SKM-1 treated with dmso at 0.1 percent for 144 hours (cell line): Measurements from ENCODE around the gene FABP1.

Source experiments
- DNase-seq: peaks from one replicate; lab custom pipeline; 2025; ENCODE audit not compliant: unreplicated experiment; lab: John Stamatoyannopoulos, UW

The FABP1 gene

DNA sequence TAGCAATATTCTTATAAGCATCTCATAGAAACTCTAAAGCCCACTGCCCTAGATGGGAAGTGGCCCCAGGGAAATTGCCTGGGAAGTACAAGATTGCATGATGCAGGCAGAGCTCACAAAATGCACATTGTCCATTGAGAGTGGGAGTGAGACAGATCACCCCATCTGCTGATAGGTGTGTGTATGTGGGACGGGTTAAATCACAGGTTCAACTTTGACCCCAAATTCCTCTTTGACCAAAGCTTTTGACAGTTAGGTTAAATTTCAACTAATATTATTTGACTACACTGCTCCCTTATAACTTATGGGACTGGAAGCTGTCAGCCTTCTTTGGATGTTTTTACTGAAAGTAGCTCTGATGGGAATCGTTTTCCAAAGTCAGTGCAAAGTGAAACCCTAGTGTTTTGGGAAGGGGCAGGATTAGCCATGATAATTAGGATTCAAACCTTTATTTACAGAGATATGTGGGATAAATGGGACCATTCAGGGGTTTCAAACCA, 11.4 kb upstream of the FABP1 start:
- DNase-seq, result no peak

DNA sequence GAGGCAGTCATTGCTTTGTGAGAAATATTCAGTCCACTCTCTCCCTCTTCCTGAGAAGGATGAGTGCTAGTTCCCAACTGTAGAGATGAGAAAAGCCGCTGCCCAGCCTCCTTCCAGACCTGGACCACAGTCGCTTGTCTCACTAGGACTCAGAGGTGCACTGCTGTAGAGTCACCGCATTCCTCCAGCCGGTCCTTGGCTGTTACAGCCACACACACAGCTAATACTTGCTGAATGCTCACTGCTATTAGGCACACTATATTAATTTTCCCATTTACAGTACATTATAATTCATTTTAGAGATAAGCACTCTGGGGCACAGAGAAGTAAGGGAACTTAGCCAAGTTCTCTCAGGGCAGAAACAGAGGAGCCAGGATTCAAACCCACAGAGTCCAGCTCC, 10.0 kb upstream of the FABP1 start:
- DNase-seq, result no peak

DNA sequence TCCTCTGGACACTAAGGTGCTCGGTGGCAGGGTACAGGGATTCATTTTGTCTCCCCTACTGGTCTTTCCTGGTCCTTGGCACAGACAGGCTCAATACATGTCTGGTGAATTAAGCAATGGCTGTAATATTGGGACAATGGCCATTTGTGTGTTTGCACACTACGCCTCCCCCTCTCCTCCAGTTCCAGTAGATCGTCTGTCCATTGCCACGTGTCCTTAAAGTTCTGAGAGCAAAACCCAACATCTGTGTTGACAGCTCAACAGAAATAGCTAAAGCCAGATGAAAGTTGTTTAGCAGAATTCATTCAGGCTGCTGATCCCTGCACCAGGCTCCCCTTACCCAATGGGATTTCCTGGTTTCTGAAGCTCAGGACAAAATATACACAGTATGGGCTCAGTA, 9.0 kb upstream of the FABP1 start:
- no peak for DNase-seq

DNA sequence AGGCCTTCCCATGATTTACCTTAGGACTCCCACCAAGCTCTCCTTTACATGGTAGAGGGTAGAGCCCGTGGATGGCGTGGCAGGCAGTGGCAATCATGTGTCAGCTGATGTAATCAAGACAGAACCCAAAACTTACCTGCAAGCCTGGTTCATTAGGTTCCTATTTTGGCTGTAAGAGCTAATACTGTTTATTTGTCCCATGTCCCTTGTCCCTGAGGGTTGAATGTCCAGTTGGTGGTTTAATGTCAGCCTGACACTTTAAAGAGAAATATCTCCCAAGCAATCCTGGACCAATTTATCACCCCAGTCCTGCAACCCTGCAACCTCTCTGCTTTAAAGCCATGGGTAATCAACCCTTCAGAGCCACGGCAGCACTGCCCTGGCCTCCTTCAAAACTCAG, 6.0 kb upstream of the FABP1 start:
- no peak for DNase-seq

DNA sequence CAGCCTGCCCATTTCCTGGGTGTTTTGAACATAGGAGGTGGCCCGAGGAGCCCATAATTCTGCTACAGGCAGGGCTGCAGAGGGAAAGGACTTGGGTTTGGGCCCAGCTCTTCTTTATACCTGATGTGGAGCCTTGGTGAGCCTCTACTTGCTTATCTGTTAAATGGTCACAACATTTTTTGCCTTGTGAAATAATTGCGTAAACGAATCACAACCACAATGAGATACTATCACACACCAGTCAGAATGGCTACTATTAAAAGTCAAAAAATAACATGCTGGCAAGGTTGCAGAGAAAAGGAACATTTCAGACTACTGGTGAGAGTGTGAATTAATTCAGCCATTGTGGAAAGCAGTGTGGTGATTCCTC, 4.1 kb upstream of the FABP1 start:
- no peak for DNase-seq

DNA sequence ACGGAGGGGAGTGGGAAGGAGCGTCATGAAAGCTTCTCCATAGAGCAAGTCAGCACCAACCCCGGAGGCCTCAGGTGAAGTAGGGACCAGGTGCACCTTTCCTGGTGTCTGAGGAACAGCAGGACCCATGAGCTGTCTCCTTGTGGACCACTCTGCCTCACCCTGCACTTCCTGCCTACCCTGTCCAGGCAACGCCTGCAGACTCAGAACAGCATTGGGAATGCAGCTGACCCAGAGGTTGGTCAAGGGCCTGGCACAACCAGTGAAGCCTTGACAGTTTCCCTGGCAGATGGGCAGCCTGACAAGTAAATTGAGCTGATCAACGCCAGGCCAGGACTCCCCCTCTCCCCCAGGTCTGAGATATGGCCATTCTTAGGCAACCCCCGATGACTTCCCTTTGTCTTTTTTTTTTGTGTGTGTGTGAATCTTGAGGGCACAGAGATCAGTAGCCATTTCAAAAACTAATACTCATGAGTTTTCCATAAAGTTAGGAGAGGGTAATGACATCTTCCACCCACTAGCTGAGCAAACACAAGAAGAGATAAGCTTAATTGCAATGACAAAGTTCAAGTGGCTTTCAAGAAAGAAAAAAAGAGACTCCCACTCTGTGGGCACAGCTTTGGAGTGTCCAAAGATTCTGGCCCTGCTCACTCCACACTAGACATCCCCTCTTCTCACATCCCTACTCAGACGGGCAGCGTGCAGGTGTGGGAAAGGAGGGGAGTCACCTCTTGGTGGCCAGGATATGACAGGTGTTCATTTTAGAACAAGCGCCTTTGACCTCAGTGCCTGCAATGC, 3.5 kb upstream of the FABP1 start:
- DNase-seq, result no peak

DNA sequence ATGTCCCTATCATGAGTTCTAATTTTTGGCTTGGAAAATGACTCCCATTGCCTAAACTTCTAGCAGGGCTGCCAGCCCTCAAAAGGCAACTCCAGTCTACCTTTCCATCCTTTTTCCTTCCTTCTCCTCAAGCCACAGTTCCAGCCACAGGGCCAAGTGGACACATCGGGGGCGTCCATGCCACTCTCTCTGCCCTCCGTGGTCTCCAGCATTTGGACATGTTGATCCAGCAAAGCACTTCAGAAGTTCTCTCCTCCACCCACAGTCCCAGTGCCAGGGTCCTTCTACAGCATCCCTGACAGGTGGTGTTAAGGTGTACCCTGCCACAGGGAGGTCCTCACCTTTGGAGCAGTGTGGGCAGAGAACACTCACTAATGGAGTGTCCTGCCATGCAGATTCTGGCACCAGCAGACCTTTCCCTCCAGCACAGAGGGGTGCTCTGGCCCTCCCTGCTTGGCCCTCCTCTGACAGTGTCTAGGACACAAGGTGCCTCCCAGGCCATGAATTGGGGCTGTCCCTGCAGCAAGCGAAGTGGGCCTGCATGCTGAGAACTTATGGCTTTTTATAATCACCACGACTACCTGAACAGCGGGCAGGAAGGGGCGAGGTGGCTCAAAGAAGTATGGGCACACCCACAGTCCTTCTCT, 1.6 kb upstream of the FABP1 start:
- no peak for DNase-seq

DNA sequence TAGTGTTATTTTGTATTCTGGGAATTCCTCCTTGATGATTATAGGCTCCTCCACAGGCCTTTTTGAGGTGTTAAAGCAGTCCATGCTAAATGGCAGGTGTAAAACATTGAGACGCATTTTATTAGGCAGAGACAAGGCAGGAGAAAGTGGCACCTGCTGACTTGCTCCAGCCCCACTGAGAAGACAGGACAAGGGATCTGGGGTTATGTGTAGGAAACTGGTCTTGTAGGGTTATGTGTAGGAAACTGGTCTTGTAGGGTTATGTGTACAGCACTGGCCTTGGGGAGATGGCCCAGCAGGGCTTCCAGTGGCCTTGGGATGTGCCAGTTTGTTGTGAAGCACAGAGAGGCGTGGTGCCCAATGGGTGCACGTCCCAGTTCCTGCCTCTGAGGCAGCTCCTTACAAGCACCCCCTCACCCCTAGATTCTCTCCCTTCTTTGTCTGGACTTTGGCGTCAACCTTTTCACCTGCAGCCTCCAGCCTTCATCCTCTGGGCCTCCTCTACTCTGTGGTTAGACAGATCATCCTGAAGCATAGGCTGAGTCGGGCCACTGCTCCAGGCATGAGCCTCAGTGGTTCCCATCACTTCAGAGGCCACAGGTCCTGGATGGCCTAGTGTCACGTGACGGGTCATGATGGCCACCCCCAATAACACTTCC, 921 bp upstream of the FABP1 start:
- DNase-seq, result no peak

DNA sequence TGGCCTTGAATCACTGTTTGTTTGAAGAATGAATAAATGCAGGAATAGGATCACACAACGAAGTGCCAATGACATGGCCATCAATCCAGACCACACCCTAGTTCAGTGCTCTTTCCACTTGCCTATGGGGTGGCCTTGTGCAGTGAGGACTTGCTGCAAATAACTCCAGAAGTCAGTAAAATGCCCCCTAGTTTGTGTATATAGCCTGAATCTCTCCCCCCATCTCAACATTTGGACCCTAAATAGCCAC, 299 bp downstream of the FABP1 start:
- no peak for DNase-seq

DNA sequence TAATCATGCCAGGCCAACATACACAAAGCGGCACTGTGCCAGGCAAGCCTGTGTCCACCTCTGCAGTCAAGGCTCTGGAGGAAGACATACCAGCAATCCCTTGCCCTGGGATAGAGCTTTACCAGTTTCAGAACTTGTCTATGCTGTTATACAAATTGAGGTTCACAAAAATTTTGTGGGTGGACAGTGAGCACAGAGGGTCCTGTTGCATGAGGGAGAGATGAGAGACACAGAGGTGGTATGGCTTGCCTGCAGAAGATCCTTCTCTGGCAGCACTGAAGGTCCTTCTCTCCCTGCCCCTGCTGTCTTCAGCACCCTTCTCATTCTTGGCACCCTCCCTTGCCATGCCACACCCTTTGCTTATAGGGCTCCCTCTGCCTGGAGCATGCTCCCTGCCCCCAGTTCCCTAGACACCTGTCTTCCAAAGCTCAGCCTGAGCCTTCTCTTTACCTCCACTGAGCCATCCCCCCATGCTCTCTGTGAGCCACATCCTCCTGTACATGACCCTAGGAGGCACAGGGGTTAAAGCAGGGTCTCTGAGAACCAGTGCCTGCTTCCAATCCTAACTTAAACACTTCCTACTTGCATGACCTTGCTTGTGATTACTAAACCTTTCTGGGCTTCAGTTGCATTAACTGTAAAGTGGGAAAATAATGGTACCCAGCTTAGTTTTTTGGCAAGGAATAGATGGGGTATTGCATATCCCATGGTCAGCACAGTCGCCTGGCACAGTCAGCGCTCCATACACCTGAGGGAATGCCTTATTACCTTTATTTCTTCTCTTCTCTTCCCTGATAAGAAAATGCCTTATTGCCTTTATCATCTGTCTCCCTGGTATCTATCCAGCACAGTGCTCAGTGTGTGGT, 857 bp downstream of the FABP1 start:
- no peak for DNase-seq

DNA sequence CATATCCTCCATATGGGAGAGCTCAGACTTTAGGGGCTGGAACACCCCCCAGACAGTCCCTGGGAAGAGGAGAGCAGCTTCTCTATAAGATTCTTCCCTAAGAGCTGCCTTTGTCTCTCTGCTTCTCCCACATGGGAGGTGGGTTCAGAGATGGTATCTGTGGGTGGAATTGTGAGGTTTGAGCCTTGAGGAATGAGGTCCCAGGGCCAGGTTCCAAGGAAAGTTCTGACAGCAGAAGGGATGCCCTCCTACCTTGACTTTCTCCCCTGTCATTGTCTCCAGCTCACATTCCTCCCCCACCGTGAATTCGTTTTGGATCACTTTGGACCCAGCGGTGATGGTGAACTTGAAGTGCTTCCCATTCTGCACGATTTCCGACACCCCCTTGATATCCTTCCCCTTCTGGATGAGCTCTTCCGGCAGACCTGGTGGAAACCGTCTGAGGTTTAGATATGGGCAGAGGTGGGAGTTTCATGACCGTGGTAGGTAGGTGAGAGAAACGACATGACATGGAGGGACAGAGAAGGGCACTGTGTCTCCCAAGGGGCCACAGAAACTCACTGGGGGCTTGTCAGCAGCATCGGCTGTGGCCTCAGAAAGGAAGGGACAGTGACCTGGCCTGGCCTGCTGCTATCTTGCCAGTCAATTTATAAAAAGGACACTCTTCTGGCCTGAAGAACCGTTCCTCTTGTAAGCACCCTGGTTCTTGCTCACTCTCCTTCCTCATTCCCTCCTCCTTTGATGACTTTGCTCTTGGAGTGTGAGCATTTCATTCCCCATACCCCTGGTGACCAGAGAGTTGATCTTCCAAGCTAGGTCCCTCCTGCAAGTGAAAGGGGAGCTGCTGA, 1.7 kb downstream of the FABP1 start:
- DNase-seq, result no peak

DNA sequence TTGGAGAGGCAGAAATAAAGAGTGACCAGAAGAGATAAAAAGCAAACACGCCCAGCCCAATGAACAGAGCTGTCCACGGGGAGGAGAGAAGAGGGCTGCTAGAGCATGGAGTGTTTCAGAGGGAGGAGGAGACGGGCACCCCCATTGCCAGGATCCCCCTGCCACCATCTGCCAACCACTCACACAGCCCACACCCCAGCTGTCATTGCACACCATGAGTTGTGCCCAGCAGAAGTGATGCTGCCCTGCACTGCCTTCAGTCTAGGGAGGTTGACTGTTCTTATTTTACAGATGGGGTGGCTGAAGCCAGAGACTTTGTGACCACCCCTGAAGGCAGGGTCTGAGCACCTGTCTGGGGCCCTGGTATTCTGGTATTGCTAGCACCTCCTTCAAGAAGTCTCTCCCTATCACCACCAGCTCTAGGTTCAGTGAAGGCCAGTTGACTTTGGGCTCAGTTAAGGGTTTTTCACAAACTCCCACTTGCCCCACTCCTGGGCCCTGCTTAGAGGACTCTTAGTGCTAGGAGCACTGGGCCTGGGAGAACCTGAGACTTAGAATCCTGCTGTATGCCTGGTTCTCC, 2.4 kb downstream of the FABP1 start:
- DNase-seq, result no peak

DNA sequence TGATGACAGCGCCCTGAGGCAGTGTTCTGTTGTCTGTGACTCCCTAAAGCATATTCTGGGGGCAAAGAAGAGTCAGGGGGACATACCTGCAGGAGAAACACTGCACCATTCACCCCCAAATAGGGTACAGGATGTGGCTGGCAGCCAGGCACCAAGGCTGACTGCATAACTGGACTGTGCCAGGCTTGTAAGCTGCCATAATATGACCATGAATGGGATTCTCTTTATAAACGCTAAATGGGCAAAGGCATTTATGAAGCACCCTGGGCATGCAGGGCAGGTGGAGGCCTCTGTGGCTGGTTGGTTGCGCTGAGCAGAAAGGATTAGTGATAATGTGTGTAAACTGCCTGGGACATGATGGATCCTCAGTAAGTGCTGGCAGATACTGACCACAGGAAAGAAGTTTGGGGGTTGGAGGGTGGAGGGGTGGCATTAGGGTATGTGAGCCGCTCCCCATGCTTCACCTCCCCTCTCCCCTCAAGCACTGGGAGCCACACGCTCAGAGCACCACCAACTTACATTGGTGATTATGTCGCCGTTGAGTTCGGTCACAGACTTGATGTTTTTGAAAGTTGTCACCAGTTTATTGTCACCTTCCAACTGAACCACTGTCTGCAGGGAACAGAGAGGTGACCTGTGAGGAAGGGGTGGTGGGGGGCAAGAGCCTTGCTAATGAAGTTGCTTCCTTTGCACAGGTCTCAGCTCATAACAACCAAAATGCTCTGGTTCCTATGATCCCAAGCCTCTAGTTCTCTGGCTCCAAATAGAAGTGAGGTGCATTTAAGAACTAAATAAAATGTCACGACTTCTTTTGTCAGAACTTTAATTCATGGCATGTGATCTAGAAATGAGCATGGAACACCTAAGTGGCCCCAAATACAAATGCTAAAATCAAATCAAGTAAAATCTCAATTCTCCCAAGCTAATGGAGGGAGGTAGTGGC, 3.6 kb downstream of the FABP1 start:
- DNase-seq, result no peak

DNA sequence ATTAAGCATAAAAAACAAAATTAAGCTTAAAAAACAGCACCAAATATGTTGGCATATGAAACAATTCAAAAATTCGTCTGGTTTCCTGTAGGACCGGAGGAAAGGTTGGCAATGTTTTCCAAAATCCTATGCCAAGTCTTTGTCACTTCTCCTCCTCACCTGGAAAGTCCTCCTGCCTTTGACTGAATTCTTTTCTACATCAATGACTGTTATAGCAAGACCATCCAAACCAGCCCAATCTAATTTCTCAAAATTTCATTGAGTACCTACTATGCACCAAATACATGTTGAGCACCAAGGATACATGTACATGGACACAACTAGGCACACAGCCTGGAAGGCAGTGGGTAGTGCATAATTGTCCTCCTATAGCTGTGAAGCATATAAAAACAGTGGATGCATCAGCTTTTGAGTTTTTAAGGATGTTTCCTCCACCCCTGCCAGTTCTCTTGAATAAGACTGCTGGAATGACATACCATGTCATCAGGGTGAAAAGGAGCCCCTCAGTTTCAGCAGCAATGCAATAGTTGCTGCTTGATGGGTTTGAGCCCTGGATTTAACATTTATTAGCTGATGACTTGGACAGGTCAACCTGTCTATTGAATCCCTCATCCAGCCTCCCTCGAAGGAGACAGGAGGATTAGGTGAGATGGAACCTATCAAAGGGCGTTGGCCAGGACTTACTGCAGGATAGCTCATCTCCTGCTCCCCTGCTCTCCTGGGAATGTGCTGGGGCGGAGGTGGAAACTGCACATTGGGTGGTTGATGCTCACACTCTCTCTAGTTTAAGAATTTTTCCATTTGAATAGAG, 4.5 kb downstream of the FABP1 start:
- no peak for DNase-seq

DNA sequence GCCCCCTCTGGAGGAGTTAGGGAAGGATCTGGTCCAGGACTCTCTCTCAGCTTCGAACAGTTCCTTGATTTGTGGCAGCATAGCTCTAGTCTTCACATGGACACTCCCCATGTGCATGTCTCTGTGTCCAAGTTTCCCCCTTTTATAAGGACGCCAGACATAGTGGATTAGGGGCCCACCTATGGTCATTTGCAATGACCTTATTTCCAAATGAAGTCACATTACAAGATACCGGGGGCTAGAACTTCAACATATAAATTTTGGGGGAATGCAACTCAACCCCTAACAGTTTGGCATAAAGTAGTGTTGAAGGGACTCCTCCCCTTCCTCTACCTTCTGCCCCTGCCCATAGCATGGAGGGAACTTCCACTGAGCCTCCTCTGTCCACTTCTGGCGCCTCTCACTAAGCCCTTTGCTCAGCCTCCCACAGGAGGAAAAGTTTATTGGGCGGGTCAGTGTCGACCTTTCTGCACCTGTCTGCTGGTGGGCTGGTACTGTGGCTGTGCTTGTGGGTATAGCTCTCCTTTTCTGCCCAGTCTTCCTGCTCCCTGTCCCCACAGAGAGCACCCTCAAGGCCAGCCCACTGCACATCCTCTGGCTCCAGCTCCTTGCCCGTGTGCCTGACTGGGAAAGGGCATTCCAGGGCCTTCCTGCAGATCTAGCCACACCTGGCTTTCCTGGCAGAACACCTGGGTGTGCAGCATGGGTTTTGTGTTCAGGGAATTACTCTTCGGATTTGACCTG, 5.5 kb downstream of the FABP1 start:
- DNase-seq, result no peak

DNA sequence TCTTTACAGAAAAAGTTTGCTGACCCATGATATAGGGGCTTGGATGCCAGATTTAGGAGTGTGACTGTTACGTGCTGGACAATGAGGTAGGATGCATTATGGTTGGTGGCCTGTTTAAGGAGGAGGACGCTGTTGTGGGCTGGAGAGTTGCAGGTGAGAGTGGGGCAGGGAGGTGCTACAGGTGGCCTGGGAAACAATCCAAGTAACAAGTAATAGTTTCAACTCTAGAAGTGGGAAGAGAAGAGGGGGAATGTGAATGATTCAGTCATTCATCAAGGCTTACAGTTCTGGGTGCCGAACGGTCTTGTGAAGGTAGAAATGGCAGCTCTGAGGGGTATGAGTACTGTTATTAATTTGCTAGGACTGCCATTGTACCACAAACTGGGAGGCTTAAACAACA, 6.2 kb downstream of the FABP1 start:
- no peak for DNase-seq

DNA sequence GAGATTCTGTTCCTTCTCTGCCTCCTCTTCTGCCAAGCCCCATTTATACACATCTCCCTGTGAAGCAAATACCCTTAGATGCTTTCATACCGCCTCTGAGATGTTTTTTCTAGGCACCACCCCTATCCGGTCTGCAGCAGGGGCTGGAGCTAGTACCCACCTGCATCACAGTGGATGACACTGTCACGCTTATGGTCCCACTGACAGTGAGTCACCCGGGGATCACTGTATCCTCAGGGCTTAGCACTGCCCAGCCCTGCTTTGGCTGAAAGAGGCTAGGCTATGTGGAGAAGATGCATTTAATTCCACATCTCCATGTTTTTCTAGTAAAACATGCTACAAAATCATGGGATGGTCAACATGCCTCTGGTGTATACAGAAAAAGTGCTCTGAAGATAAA, 9.9 kb downstream of the FABP1 start:
- no peak for DNase-seq
